Naive B cell (primary cell): ENCODE data around the gene ATP2A2. TPM values are rescaled to one million over a fixed set of nuclear protein-coding genes. Genes with fewer than 3 reads are reported as not detected.
"Not testable (repeated sequence)": the region's sequence is repeated elsewhere in the genome, so short reads cannot be mapped to it uniquely, and the experiment has no call there.

Experiments used
- ATAC-seq, 2 donors: fragments of 150-1000 bp; cut with Tn5 transposase; 2 replicates each; pipeline ENCODE4 v1.10.0; 2021; ENCODE audit warnings: low read depth in 2 of 2, mild to moderate bottlenecking in 2 of 2, moderate library complexity in 2 of 2
- DNase-seq: peaks from one replicate; pipeline ENCODE4 v3.0.0; 2022
- H3K27ac Mint-ChIP-seq, 6 donors: one replicate each; pipeline ENCODE4 v1.8.0; 2020 to 2022; ENCODE audit warnings: mild to moderate bottlenecking in 6 of 6, mixed read lengths in 6 of 6, moderate library complexity in 5 of 6, inconsistent platforms in 2 of 6
- H3K27me3 Mint-ChIP-seq, 3 donors: one replicate each; pipeline ENCODE4 v1.8.0; 2021 to 2022; ENCODE audit warnings: mixed read lengths in 3 of 3, mild to moderate bottlenecking in 1 of 3
- H3K36me3 Mint-ChIP-seq, 2 donors: one replicate each; pipeline ENCODE4 v1.8.0; 2020 to 2022; ENCODE audit warnings: mixed read lengths in 2 of 2, inconsistent platforms in 1 of 2, mild to moderate bottlenecking in 1 of 2
- H3K4me1 Mint-ChIP-seq, 3 donors: one replicate each; pipeline ENCODE4 v1.8.0; 2020 to 2022; ENCODE audit warnings: mixed read lengths in 3 of 3, inconsistent platforms in 1 of 3, mild to moderate bottlenecking in 1 of 3, moderate library complexity in 1 of 3
- H3K4me3 Mint-ChIP-seq, 8 donors: one replicate each; pipeline ENCODE4 v1.8.0; 2020 to 2022; ENCODE audit warnings: mild to moderate bottlenecking in 8 of 8, mixed read lengths in 8 of 8, moderate library complexity in 8 of 8, inconsistent platforms in 2 of 8
- H3K9me3 Mint-ChIP-seq, 7 donors: one replicate each; pipeline ENCODE4 v1.8.0; 2020 to 2022; ENCODE audit warnings: mixed read lengths in 7 of 7, mild to moderate bottlenecking in 5 of 7, inconsistent platforms in 2 of 7, moderate library complexity in 1 of 7
- polyA plus RNA-seq, 6 donors: library from polyadenylated mRNA; unstranded; fragments of 300-500 nt; fragmentation: Illumina TruSeq; gene quantifications; one replicate each; pipeline ENCODE4 v1.2.3, GENCODE V29; 2021; ENCODE audit warnings: low read depth in 6 of 6

Gene ATP2A2
- polyA plus RNA-seq, 6 donors from 2014 or later, result 1.6 to 3.8 (median 2.8) TPM

DNA sequence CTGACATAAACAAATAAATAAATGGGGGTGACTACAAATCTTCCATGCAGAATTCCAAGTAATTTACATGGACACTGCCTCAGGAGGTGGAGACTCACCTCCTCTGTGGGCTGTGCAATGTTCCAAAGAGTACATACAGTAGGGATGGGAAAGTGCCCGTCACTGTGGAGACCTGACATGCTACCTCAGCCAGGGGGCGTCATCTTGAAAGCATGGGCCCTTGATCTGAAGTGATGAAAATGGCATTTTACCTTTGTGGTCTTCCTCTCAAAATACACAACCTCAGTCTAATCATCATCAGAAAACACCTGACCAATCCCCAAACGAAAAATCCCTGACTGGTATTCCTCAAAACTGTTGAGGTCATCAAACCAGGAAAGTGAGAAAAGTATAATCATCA lies 74.0 kb downstream of the ATP2A2 start:
- Mint-ChIP-seq H3K27ac (peak overlapping the region in 1 of 6 donors; percentile 53), H3K4me3 (no peak overlapping the region), H3K4me1 (peaks cover 6 to 18% (median 8%) of the 10 kb centered on the region in 3 donors), H3K36me3 (no peaks in the 10 kb centered on the region), H3K27me3 (peaks cover 0 to 5% (median 0%) of the 10 kb centered on the region in 3 donors), H3K9me3 (no peaks in the 10 kb centered on the region)
- DNase-seq (no peak), ATAC-seq (peak; percentile 51)

GRCh38 chr12:110358384-110359097 lies 77.5 kb downstream of the ATP2A2 start:
- not testable (repeated sequence) for H3K4me3 Mint-ChIP-seq, H3K27me3 Mint-ChIP-seq, DNase-seq, H3K36me3 Mint-ChIP-seq, H3K9me3 Mint-ChIP-seq
- Mint-ChIP-seq H3K27ac (peak overlapping the region in 1 of 6 donors; percentile 39), H3K4me1 (peaks cover 4 to 12% (median 7%) of the 10 kb centered on the region in 3 donors)
- ATAC-seq, result peak; percentile 16 to 38

DNA sequence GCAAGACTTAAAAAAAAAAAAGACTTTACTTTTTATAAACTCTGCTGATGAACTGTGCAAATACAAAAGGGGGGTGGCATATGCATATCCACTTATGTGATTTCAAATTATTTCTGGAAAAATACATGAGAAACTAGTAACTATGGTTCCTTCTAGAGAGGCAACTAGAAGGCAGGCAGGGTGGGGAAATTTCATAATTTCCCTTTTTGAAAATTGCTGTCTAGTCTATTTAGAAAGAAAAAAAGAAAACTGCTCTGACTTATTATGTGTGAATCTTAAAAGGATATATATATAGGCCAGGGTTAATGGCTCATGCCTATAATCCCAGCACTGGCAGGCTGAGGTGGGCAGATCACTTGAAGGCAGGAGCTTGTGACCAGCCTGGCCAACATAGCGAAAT lies 80.2 kb downstream of the ATP2A2 start:
- no peak for DNase-seq
- no peak for ATAC-seq
- H3K36me3 Mint-ChIP-seq, result no peaks in the 10 kb centered on the region
- peak overlapping the region in 1 of 6 donors; percentile 41 for H3K27ac Mint-ChIP-seq
- H3K9me3 Mint-ChIP-seq, result no peaks in the 10 kb centered on the region
- no peak overlapping the region for H3K4me3 Mint-ChIP-seq
- no peaks in the 10 kb centered on the region for H3K27me3 Mint-ChIP-seq
- no peaks in the 10 kb centered on the region for H3K4me1 Mint-ChIP-seq

GRCh38 chr12:110365489-110366320 lies 84.7 kb downstream of the ATP2A2 start:
- no peaks in the 10 kb centered on the region for H3K27me3 Mint-ChIP-seq
- peaks cover 5 to 42% (median 6%) of the 10 kb centered on the region in 3 donors for H3K4me1 Mint-ChIP-seq
- no peak overlapping the region for H3K4me3 Mint-ChIP-seq
- no peaks in the 10 kb centered on the region for H3K9me3 Mint-ChIP-seq
- ATAC-seq (no peak), DNase-seq (no peak)
- H3K36me3 Mint-ChIP-seq, result no peaks in the 10 kb centered on the region
- peak overlapping the region in 4 of 6 donors; percentile 32 to 56 (median 50) for H3K27ac Mint-ChIP-seq

GRCh38 chr12:110366321-110367142 lies 85.5 kb downstream of the ATP2A2 start:
- peak overlapping the region in 5 of 6 donors; percentile 32 to 84 (median 80) for H3K27ac Mint-ChIP-seq
- H3K4me3 Mint-ChIP-seq, result no peak overlapping the region
- H3K9me3 Mint-ChIP-seq, result no peaks in the 10 kb centered on the region
- no peaks in the 10 kb centered on the region for H3K27me3 Mint-ChIP-seq
- DNase-seq, result no peak
- ATAC-seq, result no peak
- no peaks in the 10 kb centered on the region for H3K36me3 Mint-ChIP-seq
- H3K4me1 Mint-ChIP-seq, result peaks cover 6 to 50% (median 9%) of the 10 kb centered on the region in 3 donors

DNA sequence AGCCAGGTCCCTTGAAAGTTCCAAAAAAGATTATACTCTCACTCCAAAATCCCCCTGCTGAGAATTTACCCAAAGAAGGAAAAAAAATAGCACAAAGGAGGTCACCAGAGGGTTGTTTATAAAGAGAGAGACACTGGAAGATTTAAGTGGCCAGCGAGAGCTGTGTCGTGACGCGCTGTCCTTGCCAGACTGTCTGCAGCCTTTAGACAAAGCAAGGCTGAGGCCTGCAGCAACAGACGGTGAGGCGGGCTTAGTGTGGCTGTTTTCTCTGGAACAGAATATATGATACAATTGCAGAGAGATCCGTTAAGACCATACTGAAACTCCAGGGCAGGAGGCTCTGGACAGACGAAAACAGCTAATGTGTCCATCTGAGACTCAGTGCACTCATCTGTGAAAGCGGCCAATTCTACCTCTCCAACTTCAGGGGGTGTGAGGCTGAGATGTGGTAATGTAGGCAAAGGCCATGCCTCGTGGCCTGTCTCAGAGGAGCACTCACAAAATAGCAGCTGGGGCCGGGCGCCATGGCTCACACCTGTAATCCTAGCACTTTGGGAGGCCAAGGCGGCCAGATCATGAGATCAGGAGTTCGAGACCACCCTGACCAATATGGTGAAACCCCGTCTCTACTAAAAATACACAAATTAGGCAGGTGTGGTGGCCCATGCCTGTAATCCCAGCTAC lies 86.3 kb downstream of the ATP2A2 start:
- H3K27ac Mint-ChIP-seq, result peak overlapping the region in 5 of 6 donors; percentile 22 to 84 (median 61)
- H3K9me3 Mint-ChIP-seq, result no peaks in the 10 kb centered on the region
- no peak for ATAC-seq
- no peak for DNase-seq
- H3K36me3 Mint-ChIP-seq, result no peaks in the 10 kb centered on the region
- H3K27me3 Mint-ChIP-seq, result no peaks in the 10 kb centered on the region
- H3K4me3 Mint-ChIP-seq, result no peak overlapping the region
- peaks cover 6 to 58% (median 14%) of the 10 kb centered on the region in 3 donors for H3K4me1 Mint-ChIP-seq

GRCh38 chr12:110369992-110370391 lies 88.9 kb downstream of the ATP2A2 start:
- no peak for ATAC-seq
- H3K27me3 Mint-ChIP-seq, result no peaks in the 10 kb centered on the region
- peaks cover 6 to 62% (median 17%) of the 10 kb centered on the region in 3 donors for H3K4me1 Mint-ChIP-seq
- peaks cover 4 to 10% of the 10 kb centered on the region in 2 donors for H3K36me3 Mint-ChIP-seq
- H3K4me3 Mint-ChIP-seq, result no peak overlapping the region
- peak overlapping the region in 2 of 6 donors; percentile 37 to 56 for H3K27ac Mint-ChIP-seq
- DNase-seq, result no peak
- no peaks in the 10 kb centered on the region for H3K9me3 Mint-ChIP-seq

GRCh38 chr12:110370732-110371231 lies 89.7 kb downstream of the ATP2A2 start:
- Mint-ChIP-seq H3K36me3 (peaks cover 11 to 18% of the 10 kb centered on the region in 2 donors), H3K4me1 (peaks cover 6 to 62% (median 20%) of the 10 kb centered on the region in 3 donors), H3K27me3 (no peaks in the 10 kb centered on the region), H3K4me3 (peak overlapping the region in 1 of 8 donors; percentile 35), H3K9me3 (no peaks in the 10 kb centered on the region), H3K27ac (peak overlapping the region in 2 of 6 donors; percentile 58 to 87)
- no peak for DNase-seq
- ATAC-seq, result no peak

DNA sequence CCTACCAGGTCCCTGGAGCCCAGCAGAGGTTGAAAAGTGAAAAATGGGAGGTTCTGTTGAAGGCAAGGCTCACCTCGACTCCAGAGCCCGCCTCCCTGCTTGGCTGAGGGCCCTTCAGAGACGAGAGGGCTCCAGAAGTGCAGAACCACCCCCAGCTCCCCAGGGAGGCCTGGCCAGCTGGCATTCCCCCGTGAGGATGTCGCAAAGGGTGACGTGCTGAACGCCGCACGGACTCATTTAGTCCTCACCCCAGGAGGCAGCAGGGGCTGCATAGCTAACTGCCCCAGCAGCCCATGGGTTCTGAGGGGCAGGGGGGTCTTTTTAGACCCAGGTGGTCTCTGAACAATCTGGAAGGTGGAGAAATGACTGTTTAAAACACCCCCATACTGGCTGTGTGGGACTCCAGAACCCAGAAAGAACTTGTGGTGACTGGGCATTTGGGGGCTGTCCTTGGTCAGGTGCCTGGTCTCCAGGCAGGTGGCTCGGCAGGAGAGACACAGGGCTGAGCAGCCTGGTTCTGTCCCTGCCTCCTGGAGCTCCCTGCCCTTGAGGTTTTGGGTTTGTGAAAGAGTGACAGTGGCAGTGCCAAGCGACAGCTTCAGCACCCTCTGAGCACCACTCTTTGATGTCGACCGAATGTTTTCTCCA lies 90.5 kb downstream of the ATP2A2 start:
- peak; percentile 87 to 90 for ATAC-seq
- H3K27me3 Mint-ChIP-seq, result no peaks in the 10 kb centered on the region
- H3K4me1 Mint-ChIP-seq, result peaks cover 6 to 59% (median 20%) of the 10 kb centered on the region in 3 donors
- DNase-seq, result peak; percentile 53
- H3K4me3 Mint-ChIP-seq, result peak overlapping the region in 2 of 8 donors; percentile 33 to 35
- peaks cover 14 to 22% of the 10 kb centered on the region in 2 donors for H3K36me3 Mint-ChIP-seq
- H3K27ac Mint-ChIP-seq, result peak overlapping the region in 5 of 6 donors; percentile 75 to 96 (median 87)
- no peaks in the 10 kb centered on the region for H3K9me3 Mint-ChIP-seq

GRCh38 chr12:110372056-110372425 lies 91.0 kb downstream of the ATP2A2 start:
- H3K27ac Mint-ChIP-seq, result peak overlapping the region in 5 of 6 donors; percentile 75 to 96 (median 87)
- H3K9me3 Mint-ChIP-seq, result no peaks in the 10 kb centered on the region
- ATAC-seq (no peak), DNase-seq (no peak)
- peaks cover 14 to 22% of the 10 kb centered on the region in 2 donors for H3K36me3 Mint-ChIP-seq
- peak overlapping the region in 1 of 8 donors; percentile 29 for H3K4me3 Mint-ChIP-seq
- H3K4me1 Mint-ChIP-seq, result peaks cover 6 to 54% (median 20%) of the 10 kb centered on the region in 3 donors
- no peaks in the 10 kb centered on the region for H3K27me3 Mint-ChIP-seq

- Mint-ChIP-seq H3K27ac (peak overlapping the region in 4 of 6 donors; percentile 62 to 91 (median 72)), H3K4me3 (no peak overlapping the region)
Measured at GRCh38 chr12:110373025-110373424, 92.0 kb downstream of the ATP2A2 start.

GRCh38 chr12:110373425-110373824 lies 92.4 kb downstream of the ATP2A2 start:
- Mint-ChIP-seq H3K27me3 (no peaks in the 10 kb centered on the region), H3K27ac (peak overlapping the region in 3 of 6 donors; percentile 39 to 91 (median 62)), H3K4me1 (peaks cover 2 to 42% (median 18%) of the 10 kb centered on the region in 3 donors), H3K4me3 (no peak overlapping the region), H3K36me3 (peaks cover 21 to 28% of the 10 kb centered on the region in 2 donors), H3K9me3 (no peaks in the 10 kb centered on the region)
- DNase-seq, result no peak
- no peak for ATAC-seq

More at GRCh38 chr12:110373025-110373424, 92.0 kb downstream of the ATP2A2 start:
- H3K4me1 Mint-ChIP-seq, result peaks cover 4 to 46% (median 20%) of the 10 kb centered on the region in 3 donors
- ATAC-seq, result no peak
- no peaks in the 10 kb centered on the region for H3K9me3 Mint-ChIP-seq
- H3K27me3 Mint-ChIP-seq, result no peaks in the 10 kb centered on the region
- peaks cover 20 to 28% of the 10 kb centered on the region in 2 donors for H3K36me3 Mint-ChIP-seq
- DNase-seq, result no peak
